Measurements from ENCODE around the gene KCNQ4. TPM values are rescaled to one million over a fixed set of nuclear protein-coding genes. Genes with fewer than 3 reads are reported as not detected.

Gene KCNQ4
- total RNA-seq, 2 experiments from 2014 or later: 0.38 to 0.43 TPM

GRCh38 chr1:40834968-40835545, 51.5 kb downstream of the KCNQ4 start:
- no peak for DNase-seq
- no peak overlapping the region for H3K27ac Mint-ChIP-seq
- no peaks in the 10 kb centered on the region for H3K9me3 Mint-ChIP-seq
- no peak for ATAC-seq
- intact Hi-C loops (cut with micrococcal nuclease): no loop called here
- POLR2A ChIA-PET: no interaction called here
- H3K36me3 Mint-ChIP-seq (ENCODE audit: low read depth): no peaks in the 10 kb centered on the region
- TF ChIP-seq, protein P1, sequence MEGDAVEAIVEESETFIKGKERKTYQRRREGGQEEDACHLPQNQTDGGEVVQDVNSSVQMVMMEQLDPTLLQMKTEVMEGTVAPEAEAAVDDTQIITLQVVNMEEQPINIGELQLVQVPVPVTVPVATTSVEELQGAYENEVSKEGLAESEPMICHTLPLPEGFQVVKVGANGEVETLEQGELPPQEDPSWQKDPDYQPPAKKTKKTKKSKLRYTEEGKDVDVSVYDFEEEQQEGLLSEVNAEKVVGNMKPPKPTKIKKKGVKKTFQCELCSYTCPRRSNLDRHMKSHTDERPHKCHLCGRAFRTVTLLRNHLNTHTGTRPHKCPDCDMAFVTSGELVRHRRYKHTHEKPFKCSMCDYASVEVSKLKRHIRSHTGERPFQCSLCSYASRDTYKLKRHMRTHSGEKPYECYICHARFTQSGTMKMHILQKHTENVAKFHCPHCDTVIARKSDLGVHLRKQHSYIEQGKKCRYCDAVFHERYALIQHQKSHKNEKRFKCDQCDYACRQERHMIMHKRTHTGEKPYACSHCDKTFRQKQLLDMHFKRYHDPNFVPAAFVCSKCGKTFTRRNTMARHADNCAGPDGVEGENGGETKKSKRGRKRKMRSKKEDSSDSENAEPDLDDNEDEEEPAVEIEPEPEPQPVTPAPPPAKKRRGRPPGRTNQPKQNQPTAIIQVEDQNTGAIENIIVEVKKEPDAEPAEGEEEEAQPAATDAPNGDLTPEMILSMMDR (IDR thresholded peaks at IDR 0.05): no peak
- H3K4me3 Mint-ChIP-seq: no peak overlapping the region
- H3K27me3 Mint-ChIP-seq: no peaks in the 10 kb centered on the region
- CTCF ChIA-PET: interaction anchor here (1.0 kb wide), 2 partner anchors 10 to 16 kb away, joined by 3 read pairs; no protein-coding TSS in a partner anchor
- peaks cover 5% of the 10 kb centered on the region for H3K4me1 Mint-ChIP-seq (ENCODE audit: low read depth)

DNA sequence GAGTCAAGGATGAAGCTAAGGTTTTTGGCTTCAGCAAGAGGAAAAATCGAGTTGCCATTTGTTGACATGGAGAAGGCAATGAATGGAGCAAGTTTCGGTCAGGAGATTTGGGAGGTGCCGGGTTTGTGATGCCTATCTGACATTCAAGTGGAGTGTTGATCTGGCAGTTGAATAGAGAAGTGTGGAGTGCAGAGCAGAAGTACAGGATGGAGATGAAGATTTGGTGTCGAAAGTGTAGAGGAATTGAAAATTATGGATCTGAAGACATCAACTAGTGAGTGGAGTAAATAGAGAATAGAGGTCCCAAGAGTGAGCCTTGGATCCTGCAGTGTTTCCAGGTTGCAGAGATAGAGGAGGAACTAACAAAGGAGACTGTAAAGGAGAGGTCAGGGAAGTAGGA, 52.7 kb downstream of the KCNQ4 start:
- ATAC-seq (no peak), DNase-seq (no peak)
- Mint-ChIP-seq H3K4me3 (no peak overlapping the region), H3K36me3 (ENCODE audit: low read depth) (no peaks in the 10 kb centered on the region), H3K9me3 (no peaks in the 10 kb centered on the region), H3K4me1 (ENCODE audit: low read depth) (peaks cover 17% of the 10 kb centered on the region), H3K27me3 (no peaks in the 10 kb centered on the region), H3K27ac (no peak overlapping the region)
- CTCF ChIA-PET: interaction anchor here (1.0 to 2.0 kb wide), 3 partner anchors 9 to 62 kb away, joined by 3 to 7 read pairs (median 3); no protein-coding TSS in a partner anchor
- POLR2A ChIA-PET: no interaction called here
- intact Hi-C loops (cut with micrococcal nuclease): no loop called here
- TF ChIP-seq, protein P1 (IDR thresholded peaks at IDR 0.05): no peak

DNA sequence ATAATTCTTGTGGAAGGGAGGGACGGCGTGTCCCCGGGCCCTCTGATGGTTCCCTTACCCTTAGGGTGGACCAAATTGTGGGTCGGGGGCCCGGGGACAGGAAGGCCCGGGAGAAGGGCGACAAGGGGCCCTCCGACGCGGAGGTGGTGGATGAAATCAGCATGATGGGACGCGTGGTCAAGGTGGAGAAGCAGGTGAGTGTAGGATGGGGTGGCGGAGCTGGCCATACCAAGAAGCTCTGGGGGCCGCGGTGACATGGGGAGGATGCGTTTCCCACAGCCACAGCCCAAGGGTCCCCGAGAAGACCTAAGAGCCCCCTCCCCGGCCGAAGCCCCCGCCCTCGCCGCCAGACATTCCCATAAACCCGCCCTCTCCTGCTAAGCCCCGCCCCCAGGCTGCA, 54.0 kb downstream of the KCNQ4 start:
- Mint-ChIP-seq H3K4me1 (ENCODE audit: low read depth) (peaks cover 19% of the 10 kb centered on the region), H3K36me3 (ENCODE audit: low read depth) (no peaks in the 10 kb centered on the region), H3K9me3 (no peaks in the 10 kb centered on the region), H3K4me3 (no peak overlapping the region), H3K27ac (no peak overlapping the region), H3K27me3 (no peaks in the 10 kb centered on the region)
- CTCF ChIA-PET: interaction anchor here (1.0 to 2.0 kb wide), 4 partner anchors 13 to 65 kb away, joined by 3 to 14 read pairs (median 6); no protein-coding TSS in a partner anchor
- TF ChIP-seq, protein P1 (IDR thresholded peaks at IDR 0.05): no peak
- ATAC-seq: no peak
- POLR2A ChIA-PET: no interaction called here
- no peak for DNase-seq
- intact Hi-C loops (cut with micrococcal nuclease): no loop called here

- Mint-ChIP-seq H3K27ac (no peak overlapping the region), H3K27me3 (no peaks in the 10 kb centered on the region), H3K4me1 (ENCODE audit: low read depth) (peaks cover 19% of the 10 kb centered on the region), H3K4me3 (no peak overlapping the region), H3K9me3 (no peaks in the 10 kb centered on the region), H3K36me3 (ENCODE audit: low read depth) (no peaks in the 10 kb centered on the region)
- TF ChIP-seq, protein P1 (IDR thresholded peaks at IDR 0.05): no peak
- ChIA-PET POLR2A (interaction anchor here (0.6 kb wide), 1 partner anchor 1520 kb away, joined by 3 read pairs; no protein-coding TSS in a partner anchor), CTCF (interaction anchor here (1.1 to 2.0 kb wide), 2 partner anchors 12 to 64 kb away, joined by 5 to 14 read pairs; no protein-coding TSS in a partner anchor)
- intact Hi-C loops (cut with micrococcal nuclease): no loop called here
- ATAC-seq (no peak), DNase-seq (no peak)
Measured at GRCh38 chr1:40838045-40838979, 54.7 kb downstream of the KCNQ4 start.

Measured in activated CD8-positive, alpha-beta T cell treated with anti-CD3 and anti-CD28 coated beads for 36 hours (primary cell).